ENCODE results near the gene PCDH9. TPM values are rescaled to one million over a fixed set of nuclear protein-coding genes. Genes with fewer than 3 reads are reported as not detected.

Gene PCDH9
- total RNA-seq, 1 donor from 2014 or later: 4.2 TPM

GRCh38 chr13:66553391-66553790 lies 676.7 kb downstream of the PCDH9 start:
- DNase-seq (ENCODE audit: low spot score): no peak

GRCh38 chr13:66551128-66551527 lies 679.0 kb downstream of the PCDH9 start:
- DNase-seq (ENCODE audit: low spot score): no peak

- no peak for DNase-seq (ENCODE audit: low spot score)
These were observed 682.5 kb downstream of the PCDH9 start for GRCh38 chr13:66547685-66548084.

GRCh38 chr13:66546534-66547379 lies 683.4 kb downstream of the PCDH9 start:
- DNase-seq (ENCODE audit: low spot score): no peak

- DNase-seq (ENCODE audit: low spot score): no peak
These were observed 686.4 kb downstream of the PCDH9 start for GRCh38 chr13:66543780-66544179.

- DNase-seq (ENCODE audit: low spot score): no peak
These were observed 692.7 kb downstream of the PCDH9 start for GRCh38 chr13:66537417-66537816.

- no peak for DNase-seq (ENCODE audit: low spot score)
These were observed 693.4 kb downstream of the PCDH9 start for GRCh38 chr13:66536746-66537145.

GRCh38 chr13:66534561-66534960 lies 695.6 kb downstream of the PCDH9 start:
- DNase-seq (ENCODE audit: low spot score): no peak

GRCh38 chr13:66532845-66533244 lies 697.3 kb downstream of the PCDH9 start:
- no peak for DNase-seq (ENCODE audit: low spot score)

GRCh38 chr13:66532146-66532545 lies 698.0 kb downstream of the PCDH9 start:
- DNase-seq (ENCODE audit: low spot score): no peak

GRCh38 chr13:66530686-66531085 lies 699.5 kb downstream of the PCDH9 start:
- DNase-seq (ENCODE audit: low spot score): no peak

- no peak for DNase-seq (ENCODE audit: low spot score)
These were observed 700.0 kb downstream of the PCDH9 start for GRCh38 chr13:66530158-66530557.

GRCh38 chr13:66528944-66529576 lies 701.1 kb downstream of the PCDH9 start:
- DNase-seq (ENCODE audit: low spot score): no peak

- no peak for DNase-seq (ENCODE audit: low spot score)
These were observed 702.0 kb downstream of the PCDH9 start for GRCh38 chr13:66528180-66528579.

GRCh38 chr13:66520511-66521355 lies 709.4 kb downstream of the PCDH9 start:
- DNase-seq (ENCODE audit: low spot score): no peak

- DNase-seq (ENCODE audit: low spot score): no peak
These were observed 710.9 kb downstream of the PCDH9 start for GRCh38 chr13:66519259-66519658.

- no peak for DNase-seq (ENCODE audit: low spot score)
These were observed 712.1 kb downstream of the PCDH9 start for GRCh38 chr13:66518068-66518467.

GRCh38 chr13:66513728-66514127 lies 716.4 kb downstream of the PCDH9 start:
- DNase-seq (ENCODE audit: low spot score): no peak

GRCh38 chr13:66509175-66509574 lies 721.0 kb downstream of the PCDH9 start:
- DNase-seq (ENCODE audit: low spot score): no peak

- no peak for DNase-seq (ENCODE audit: low spot score)
These were observed 721.8 kb downstream of the PCDH9 start for GRCh38 chr13:66508153-66508909.

- DNase-seq (ENCODE audit: low spot score): no peak
These were observed 723.2 kb downstream of the PCDH9 start for GRCh38 chr13:66506979-66507378.
